HG02759 (cell line): Measurements from ENCODE around the gene MAGEA6.
"Not testable (repeated sequence)": the region's sequence is repeated elsewhere in the genome, so short reads cannot be mapped to it uniquely, and the experiment has no call there.

Source experiments
- ATAC-seq: cut with Tn5 transposase; IDR thresholded peaks from one replicate; pipeline ENCODE4 v1.9.1; 2021; ENCODE audit warnings: mild to moderate bottlenecking, moderate library complexity; ENCODE audit not compliant: unreplicated experiment

The MAGEA6 gene

DNA sequence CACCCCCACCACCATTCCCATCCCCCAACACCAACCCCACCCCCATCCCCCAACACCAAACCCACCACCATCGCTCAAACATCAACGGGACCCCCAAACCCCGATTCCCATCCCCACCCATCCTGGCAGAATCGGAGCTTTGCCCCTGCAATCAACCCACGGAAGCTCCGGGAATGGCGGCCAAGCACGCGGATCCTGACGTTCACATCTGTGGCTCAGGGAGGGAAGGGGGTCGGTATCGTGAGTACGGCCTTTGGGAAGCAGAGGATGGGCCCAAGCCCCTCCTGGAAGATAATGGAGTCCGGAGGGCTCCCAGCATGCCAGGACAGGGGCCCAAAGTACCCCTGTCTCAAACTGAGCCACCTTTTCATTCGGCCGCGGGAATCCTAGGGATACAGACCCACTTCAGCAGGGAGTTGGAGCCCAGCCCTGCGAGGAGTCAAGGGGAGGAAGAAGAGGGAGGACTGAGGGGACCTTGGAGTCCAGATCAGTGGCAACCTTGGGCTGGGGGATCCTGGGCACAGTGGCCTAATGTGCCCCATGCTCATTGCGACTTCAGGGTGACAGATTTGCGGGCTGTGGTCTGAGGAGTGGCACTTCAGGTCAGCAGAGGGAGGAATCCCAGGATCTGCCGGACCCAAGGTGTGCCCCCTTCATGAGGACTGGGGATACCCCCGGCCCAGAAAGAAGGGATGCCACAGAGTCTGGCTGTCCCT lies 35.2 kb downstream of the MAGEA6 start:
- ATAC-seq, result not testable (repeated sequence)

DNA sequence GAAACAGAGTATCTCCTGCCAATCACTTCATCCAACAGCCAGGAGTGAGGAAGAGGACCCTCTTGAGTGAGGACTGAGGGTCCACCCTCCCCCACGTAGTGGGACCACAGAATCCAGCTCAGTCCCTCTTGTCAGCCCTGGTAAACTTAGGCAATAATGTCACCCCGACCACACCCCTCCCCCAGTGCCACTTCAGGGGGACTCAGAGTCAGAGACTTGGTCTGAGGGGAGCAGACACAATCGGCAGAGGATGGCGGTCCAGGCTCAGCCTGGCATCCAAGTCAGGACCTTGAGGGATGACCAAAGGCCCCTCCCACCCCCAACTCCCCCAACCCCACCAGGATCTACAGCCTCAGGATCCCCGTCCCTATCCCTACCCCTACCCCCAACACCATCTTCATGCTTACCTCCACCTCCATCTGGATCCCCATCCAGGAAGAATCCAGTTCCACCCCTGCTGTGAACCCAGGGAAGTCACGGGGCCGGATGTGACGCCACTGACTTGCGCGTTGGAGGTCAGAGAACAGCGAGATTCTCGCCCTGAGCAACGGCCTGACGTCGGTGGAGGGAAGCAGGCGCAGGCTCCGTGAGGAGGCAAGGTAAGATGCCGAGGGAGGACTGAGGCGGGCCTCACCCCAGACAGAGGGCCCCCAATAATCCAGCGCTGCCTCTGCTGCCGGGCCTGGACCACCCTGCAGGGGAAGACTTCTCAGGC lies 36.1 kb downstream of the MAGEA6 start, which contains the start of the genes CSAG1 and MAGEA12:
Gene CSAG1 (minus strand): TSS at position 461 of the 715 bp plus-strand sequence. CDS start 1,261 bp downstream, outside the sequence.
Gene MAGEA12 (plus strand): TSS at position 497 of the 715 bp plus-strand sequence. CDS start 2,405 bp downstream, outside the sequence.
- no peak for ATAC-seq

DNA sequence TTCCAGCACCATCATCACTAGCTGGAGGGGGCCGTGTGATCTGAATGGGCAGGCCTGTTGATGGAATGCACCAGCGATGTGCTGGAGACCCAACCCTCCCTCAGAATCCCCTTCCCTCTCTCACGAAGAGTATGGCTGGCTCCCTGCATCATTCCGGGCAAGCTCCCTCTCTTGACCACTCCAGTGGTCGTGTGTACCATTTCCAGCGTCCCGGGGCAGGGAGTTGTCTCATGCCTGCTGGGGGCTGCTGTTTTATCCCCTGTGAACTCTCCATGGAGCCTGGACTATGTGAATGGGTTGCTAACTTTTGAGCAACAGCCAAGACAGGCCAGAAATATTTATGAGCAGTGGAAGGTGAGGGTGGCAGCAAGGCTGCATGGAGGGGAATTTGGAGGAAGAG lies 44.1 kb downstream of the MAGEA6 start:
- ATAC-seq, result no peak
